NK-92 (cell line): Measurements from ENCODE around the gene CDK19.
"Not testable (repeated sequence)": the region's sequence is repeated elsewhere in the genome, so short reads cannot be mapped to it uniquely, and the experiment has no call there.

Experiments
- DNase-seq: peaks from one replicate; lab custom pipeline; 2025; ENCODE audit not compliant: unreplicated experiment; lab: John Stamatoyannopoulos, UW

Gene CDK19

GRCh38 chr6:110629153-110629552, 186.1 kb downstream of the CDK19 start:
- DNase-seq: no peak

DNA sequence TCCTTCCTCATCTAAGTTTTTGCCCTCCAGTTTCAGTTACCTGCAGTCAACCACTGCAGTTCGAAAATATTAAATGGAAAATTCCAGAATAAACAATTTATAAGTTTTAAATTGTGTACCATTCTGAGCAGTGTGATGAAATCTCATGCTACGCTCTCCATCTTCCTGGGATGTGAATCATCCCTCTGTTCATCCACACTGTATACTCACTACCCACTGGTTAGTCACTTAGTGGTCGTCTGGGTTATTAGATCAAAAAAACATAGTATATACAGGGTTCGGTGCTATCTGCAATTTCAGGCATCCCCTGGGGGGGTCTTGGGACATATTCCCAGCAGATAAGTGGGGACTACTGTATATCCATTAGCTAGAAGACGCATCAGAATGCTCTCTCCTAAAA, 186.9 kb downstream of the CDK19 start:
- no peak for DNase-seq

DNA sequence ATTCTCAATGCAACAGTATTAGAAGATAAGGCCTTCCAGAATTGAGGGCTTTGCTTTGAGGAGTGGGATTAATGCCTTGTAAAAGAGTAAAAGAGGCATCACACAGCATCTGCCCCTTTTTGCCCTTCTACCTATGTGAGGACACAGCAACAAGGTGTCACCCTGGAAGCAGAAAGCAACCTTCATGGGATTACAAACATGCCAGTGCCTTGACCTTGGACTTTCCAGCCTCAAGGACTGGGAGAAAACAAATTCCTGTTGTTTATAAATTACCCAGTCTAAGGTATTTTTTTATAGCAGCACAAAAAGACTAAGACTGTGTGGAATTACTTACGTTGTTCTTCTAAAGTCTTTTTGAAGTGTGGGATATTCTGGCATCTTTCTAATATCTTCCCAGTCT, 188.8 kb downstream of the CDK19 start:
- DNase-seq: no peak

- DNase-seq: no peak
Measured at GRCh38 chr6:110625883-110626282, 189.4 kb downstream of the CDK19 start.

- DNase-seq: no peak
Measured at GRCh38 chr6:110622912-110623578, 192.2 kb downstream of the CDK19 start.

DNA sequence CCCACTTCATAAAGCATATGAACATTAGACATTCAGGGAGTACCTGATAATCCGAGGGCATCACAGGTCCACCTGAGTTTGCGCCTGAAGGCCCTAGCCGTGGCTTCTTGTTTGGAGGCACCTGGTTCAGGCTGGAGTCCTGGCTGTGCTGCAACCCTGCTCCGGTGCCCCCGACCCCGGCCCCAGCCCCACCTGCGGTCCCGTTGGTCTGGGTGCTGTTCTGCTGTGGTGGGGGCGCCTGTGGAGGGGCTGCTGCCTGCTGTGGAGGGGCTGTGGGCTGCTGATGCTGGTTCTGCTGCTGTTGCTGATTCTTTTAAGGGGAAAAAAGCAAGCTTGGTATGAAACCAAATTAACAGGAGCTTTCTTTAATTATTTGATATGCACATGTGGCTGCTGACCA, 194.2 kb downstream of the CDK19 start:
- no peak for DNase-seq

- no peak for DNase-seq
Measured at GRCh38 chr6:110620065-110620464, 195.2 kb downstream of the CDK19 start.

GRCh38 chr6:110619275-110619908, 195.9 kb downstream of the CDK19 start:
- no peak for DNase-seq

- no peak for DNase-seq
Measured at GRCh38 chr6:110618591-110619267, 196.5 kb downstream of the CDK19 start.

DNA sequence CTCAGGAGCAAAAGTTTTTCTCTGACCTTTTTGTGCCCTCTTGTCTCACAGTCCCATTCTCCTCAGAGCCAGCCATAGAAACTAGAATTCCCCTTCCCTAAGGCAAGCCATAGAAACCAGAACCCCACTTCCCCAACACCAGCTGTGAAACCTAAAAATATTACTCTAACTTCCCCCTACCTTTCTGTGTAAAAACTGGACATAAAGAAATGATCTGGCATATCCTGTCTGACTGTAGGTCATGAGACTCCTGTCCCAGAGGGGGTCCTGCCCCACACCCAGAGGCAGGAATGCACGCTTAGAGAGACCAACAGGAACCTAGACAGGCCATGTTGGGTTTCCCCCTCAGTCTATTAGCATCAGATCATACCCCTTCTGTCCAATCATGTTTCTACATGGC, 198.2 kb downstream of the CDK19 start:
- no peak for DNase-seq

DNA sequence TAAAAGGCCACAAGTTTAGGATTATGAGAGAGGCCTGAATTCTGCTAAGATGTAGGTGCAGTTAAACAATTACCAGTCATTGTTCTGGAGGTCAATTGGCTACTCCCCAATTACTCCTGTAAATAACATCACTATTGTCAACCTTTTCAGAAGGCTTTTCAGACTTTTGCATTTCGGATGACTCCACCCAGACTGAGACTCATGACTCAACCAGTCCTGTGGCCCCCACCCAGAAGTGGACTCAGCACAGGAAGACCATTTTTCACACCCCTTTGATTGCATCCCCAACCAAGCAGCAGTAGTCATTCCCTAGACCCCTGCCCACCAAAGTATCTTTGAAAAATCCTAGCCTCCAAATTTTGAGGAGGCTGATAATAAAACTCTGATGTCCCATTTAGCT, 199.5 kb downstream of the CDK19 start:
- no peak for DNase-seq

- no peak for DNase-seq
Measured at GRCh38 chr6:110614586-110614985, 200.7 kb downstream of the CDK19 start.

DNA sequence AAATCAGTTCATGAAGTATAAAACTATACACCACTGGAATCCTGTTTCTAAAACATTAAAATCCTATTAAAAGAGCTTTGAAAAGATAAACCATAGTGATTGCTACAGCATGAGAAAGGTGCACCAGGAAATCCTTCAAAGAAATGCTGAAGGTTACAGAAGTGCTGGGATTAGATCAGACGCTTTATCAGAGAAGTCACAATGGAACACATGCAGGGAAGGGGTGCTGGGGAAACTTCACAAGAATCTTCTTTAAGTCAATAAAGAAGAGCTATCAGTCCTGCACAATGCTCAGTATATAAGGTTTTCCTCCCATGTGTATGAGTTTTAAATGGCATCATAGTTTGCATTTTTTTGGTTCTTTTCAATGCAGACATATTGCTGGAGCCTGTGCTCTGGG, 201.2 kb downstream of the CDK19 start:
- DNase-seq: no peak

GRCh38 chr6:110613356-110613755, 201.9 kb downstream of the CDK19 start:
- no peak for DNase-seq

GRCh38 chr6:110612298-110612697, 203.0 kb downstream of the CDK19 start:
- no peak for DNase-seq

- DNase-seq: no peak
Measured at GRCh38 chr6:110609101-110609500, 206.2 kb downstream of the CDK19 start.

DNA sequence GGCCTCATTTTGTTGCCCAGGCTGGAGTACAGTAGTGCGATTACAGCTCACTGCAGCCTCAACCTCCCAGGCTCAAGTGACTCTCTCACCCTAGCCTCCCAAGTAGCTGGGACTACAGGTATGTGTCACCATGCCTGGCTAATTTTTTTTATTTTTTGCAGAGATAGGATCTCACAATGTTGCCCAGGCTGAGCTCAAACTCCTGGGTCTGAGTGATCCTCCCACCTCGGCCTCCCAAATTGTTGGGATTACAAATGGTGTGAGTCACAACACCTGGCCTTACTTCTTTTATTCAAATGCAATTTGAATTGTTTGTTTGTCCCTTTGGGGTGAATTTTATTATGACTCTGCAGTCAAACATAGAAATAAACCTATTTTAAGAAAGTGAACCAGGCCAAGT, 207.1 kb downstream of the CDK19 start:
- no peak for DNase-seq

GRCh38 chr6:110606151-110606550, 209.1 kb downstream of the CDK19 start:
- DNase-seq: no peak

DNA sequence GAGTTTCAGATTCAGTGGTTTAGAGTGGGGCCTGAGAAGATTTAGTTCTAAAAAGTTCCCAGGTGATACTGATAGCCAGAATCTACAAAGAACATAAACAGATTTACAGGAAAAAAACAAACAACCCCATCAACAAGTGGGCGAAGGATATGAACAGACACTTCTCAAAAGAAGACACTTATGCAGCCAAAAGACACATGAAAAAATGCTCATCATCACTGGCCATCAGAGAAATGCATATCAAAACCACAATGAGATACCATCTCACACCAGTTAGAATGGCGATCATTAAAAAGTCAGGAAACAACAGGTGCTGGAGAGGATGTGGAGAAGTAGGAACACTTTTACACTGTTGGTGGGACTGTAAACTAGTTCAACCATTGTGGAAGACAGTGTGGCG, 214.6 kb downstream of the CDK19 start:
- DNase-seq: not testable (repeated sequence)

DNA sequence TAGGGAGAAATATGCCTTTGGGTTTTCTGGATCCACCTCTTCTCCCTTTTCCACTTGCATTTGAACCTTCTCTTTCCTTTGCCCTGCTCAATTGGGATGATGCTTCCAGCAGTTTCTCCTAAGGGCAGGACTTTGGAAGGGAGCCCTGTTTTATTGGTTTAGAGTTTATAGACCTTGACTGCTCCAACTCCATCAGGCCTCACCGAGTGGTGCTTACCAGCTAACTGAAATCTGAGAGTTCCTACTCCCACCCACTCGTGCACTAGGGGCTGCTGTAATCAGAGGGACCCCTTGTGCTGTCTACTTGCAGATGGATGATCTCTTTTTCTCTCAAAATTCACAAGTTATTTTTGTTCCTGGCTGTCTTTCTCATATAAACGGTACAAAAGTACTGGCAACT, 217.5 kb downstream of the CDK19 start:
- no peak for DNase-seq

DNA sequence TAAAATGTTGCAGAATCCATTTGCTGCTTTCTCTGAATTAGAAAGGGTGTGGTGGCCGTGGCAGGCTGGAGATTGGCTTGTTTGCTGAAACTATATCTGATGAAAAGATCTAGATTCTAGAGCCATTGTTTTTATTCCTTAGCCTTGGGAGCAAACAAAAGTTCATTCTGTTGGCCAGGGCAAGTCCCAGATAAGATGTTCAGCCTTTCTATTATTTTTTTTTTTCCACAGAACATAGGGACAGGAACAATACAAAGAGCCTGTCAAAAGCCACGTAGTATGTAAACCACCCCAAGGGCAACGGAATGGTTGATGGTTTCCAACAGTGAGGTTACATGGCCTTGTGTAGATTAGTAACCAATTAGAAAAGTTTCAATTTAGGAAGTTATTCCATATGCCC, 218.9 kb downstream of the CDK19 start:
- no peak for DNase-seq

DNA sequence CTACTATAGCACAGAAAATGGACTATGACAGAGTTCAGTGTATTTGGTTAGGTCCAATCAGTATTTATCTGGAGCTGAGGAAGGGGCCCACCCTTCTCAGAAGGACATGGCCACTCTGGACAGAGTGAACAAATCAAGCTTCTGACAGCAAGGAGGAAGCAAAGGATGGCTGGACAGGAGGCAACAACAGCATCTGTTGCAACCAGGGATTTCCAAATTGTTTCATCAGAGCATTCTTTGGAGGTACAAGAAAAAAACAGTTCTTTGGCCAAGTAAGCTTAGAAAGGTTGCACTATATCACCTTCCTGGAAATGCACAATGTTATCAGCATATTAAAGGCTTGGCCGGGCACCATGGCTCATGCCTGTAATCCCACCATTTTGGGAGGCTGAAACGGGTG, 220.2 kb downstream of the CDK19 start:
- DNase-seq: no peak
